K562 (cell line): ENCODE measurements around the gene MPZL1. TPM values are rescaled to one million over a fixed set of nuclear protein-coding genes. Genes with fewer than 3 reads are reported as not detected.

ENCODE experiments used
- ARID4B ChIP-seq: sonication (generic); formaldehyde crosslinking; IDR thresholded peaks from 2 replicates; pipeline ENCODE4 v1.8.0; 2022; ENCODE audit warnings: mild to moderate bottlenecking, missing genetic modification reagents
- BHLHE40 ChIP-seq: IDR thresholded peaks from 2 replicates; pipeline ENCODE4 v1.6.1; 2011; ENCODE audit warnings: low read length, improper control_type of control experiment
- E4F1 ChIP-seq: fragments of 250-450 bp; sonication (Bioruptor Pico); IDR thresholded peaks from 2 replicates; pipeline ENCODE4 v1.5.0; 2021; ENCODE audit warnings: mild to moderate bottlenecking, borderline replicate concordance
- GATAD2A ChIP-seq: fragments of 450-650 bp; IDR thresholded peaks from 2 replicates; pipeline ENCODE4 v1.6.1; 2017
- HBP1 ChIP-seq: fragments of 450-650 bp; formaldehyde crosslinking; IDR thresholded peaks from 2 replicates; pipeline ENCODE4 v1.4.0; 2022; ENCODE audit warnings: missing genetic modification characterization
- HCFC1 ChIP-seq: IDR thresholded peaks from 2 replicates; pipeline ENCODE4 v1.6.1; 2012; ENCODE audit warnings: low read depth, low read length, improper control_type of control experiment
- HES1 ChIP-seq: fragments of 450-650 bp; IDR thresholded peaks from 2 replicates; pipeline ENCODE4 v1.6.1; 2016; ENCODE audit warnings: low read depth, mild to moderate bottlenecking, moderate library complexity
- HIVEP1 ChIP-seq: fragments of 250-450 bp; sonication (Bioruptor Pico); IDR thresholded peaks from 2 replicates; pipeline ENCODE4 v1.4.0; 2020; ENCODE audit warnings: mild to moderate bottlenecking
- KAT7 ChIP-seq: sonication (generic); formaldehyde crosslinking; IDR thresholded peaks from 2 replicates; pipeline ENCODE4 v1.8.0; 2022; ENCODE audit warnings: missing genetic modification reagents, mild to moderate bottlenecking, borderline replicate concordance
- POLR2G ChIP-seq: fragments of 200-400 bp; formaldehyde crosslinking; IDR thresholded peaks from 2 replicates; pipeline ENCODE4 v1.6.1; 2017; ENCODE audit warnings: low read depth, mild to moderate bottlenecking, antibody characterized with exemption, low read length, moderate library complexity
- SIX5 ChIP-seq, 2 experiments: IDR thresholded peaks; 2 replicates each; pipeline ENCODE4 v1.6.1; 2011; ENCODE audit warnings: low read length in 2 of 2, borderline replicate concordance in 1 of 2, low read depth in 1 of 2, mild to moderate bottlenecking in 1 of 2, moderate library complexity in 1 of 2; ENCODE audit not compliant: insufficient read depth in 1 of 2
- THAP7 ChIP-seq: fragments of 250-450 bp; sonication (Bioruptor Pico); IDR thresholded peaks from 2 replicates; pipeline ENCODE4 v1.5.0; 2021
- THRB ChIP-seq: fragments of 450-650 bp; formaldehyde crosslinking; conservative IDR thresholded peaks from 2 replicates; pipeline ENCODE4 v1.4.0; 2022; ENCODE audit warnings: mild to moderate bottlenecking, missing genetic modification characterization
- TRIM24 ChIP-seq, 2 experiments: fragments of 450-650 bp; IDR thresholded peaks; 2 replicates each; pipeline ENCODE4 v1.6.1; 2016
- ZC3H11A ChIP-seq: IDR thresholded peaks from 2 replicates; pipeline ENCODE4 v1.6.1; 2012; ENCODE audit warnings: low read depth, low read length, improper control_type of control experiment
- ZFP30 ChIP-seq: fragments of 250-450 bp; sonication (Bioruptor Pico); IDR thresholded peaks from 2 replicates; pipeline ENCODE4 v1.8.0; 2022; ENCODE audit warnings: moderate library complexity, mild to moderate bottlenecking, inconsistent platforms, borderline replicate concordance
- polyA plus RNA-seq, 8 experiments: library from polyadenylated mRNA; depleted of rRNA in 4 of 8; stranded (reverse) in 5 of 8; unstranded in 3 of 8; fragments of >200 nt; fragmentation: Nextera tagmentation in 2 of 8; fragmentation: Illumina TruSeq in 1 of 8; extraction: Ambion mirVana in 2 of 8; extraction: Trizol in 1 of 8; gene quantifications; 2 replicates each; pipeline versions ENCODE4 v1.2.1 to v1.2.3, GENCODE V29; 2011 to 2014; ENCODE audit warnings: inconsistent platforms in 1 of 8, missing spikeins in 1 of 8
- total RNA-seq, 7 experiments: library from RNA; depleted of rRNA in 6 of 7; stranded (reverse); fragments of >200 nt in 6 of 7; fragmentation: Illumina TruSeq in 2 of 7; extraction: Trizol in 2 of 7; gene quantifications; 2 replicates each; pipeline versions ENCODE4 v1.2.1 to v1.2.3, GENCODE V29; 2011 to 2021; ENCODE audit warnings: low replicate concordance in 1 of 7

MPZL1 gene
- total and polyA plus RNA-seq, 9 of the 15 experiments (the other 6 are each of a cell fraction or from before 2014, with no cell fraction given): 14.5 to 153 (median 66.5) TPM

- no peak for TF ChIP-seq HES1
- peak; percentile 54 for TF ChIP-seq GATAD2A
- no peak for TF ChIP-seq HCFC1
- TF ChIP-seq E4F1: no peak
- no peak for TF ChIP-seq ZFP30 (CRISPR knock-in tag)
- no peak for TF ChIP-seq THRB
- peak; percentile 63; the same call in 1 of the 2 replicates for TF ChIP-seq KAT7 (CRISPR knock-in tag)
- TF ChIP-seq SIX5 (IDR thresholded peaks at IDR 0.05; ENCODE audit: borderline replicate concordance in 1 of 2, insufficient read depth in 1 of 2, low read depth in 1 of 2, low read length in 2 of 2): no peak
- TF ChIP-seq ARID4B (CRISPR knock-in tag): no peak
- TF ChIP-seq POLR2G: no peak
- TF ChIP-seq ZC3H11A: no peak
- no peak for TF ChIP-seq HIVEP1 (CRISPR knock-in tag)
- peak; percentile 50 to 54; a peak in 2 of 4 replicates for TF ChIP-seq TRIM24 (IDR thresholded peaks at IDR 0.05)
- no peak for TF ChIP-seq HBP1 (CRISPR knock-in tag)
- no peak for TF ChIP-seq THAP7 (CRISPR knock-in tag)
- TF ChIP-seq BHLHE40: 0 out of 2 replicates have a peak, but pooled peaks have one; percentile 45
These were observed 35.1 kb downstream of the MPZL1 start (continued) for GRCh38 chr1:167756730-167757405.
